Limb (tissue), 2 donors: ENCODE results near the gene PDAP1.
"Not testable (repeated sequence)": the region's sequence is repeated elsewhere in the genome, so short reads cannot be mapped to it uniquely, and the experiment has no call there.

ENCODE experiments used
- DNase-seq, 2 donors: peaks; one replicate each; pipeline ENCODE4 v3.0.0-alpha.2; 2016; ENCODE audit errors: extremely low spot score in 2 of 2

PDAP1 gene

GRCh38 chr7:99408379-99409191 is at the start of gene PDAP1, which contains the start of gene BUD31:
Gene PDAP1 (minus strand): TSS chr7:99408597. CDS start chr7:99408548, 49 bp downstream.
Gene BUD31 (plus strand): TSS chr7:99408969. CDS start chr7:99411093, 2,124 bp downstream.
- peak; percentile 93 to 97 for DNase-seq

GRCh38 chr7:99457650-99458493 is 49.5 kb upstream of the PDAP1 start:
- DNase-seq: no peak

- no peak for DNase-seq
These were observed 48.8 kb upstream of the PDAP1 start for GRCh38 chr7:99457050-99457649.

GRCh38 chr7:99456288-99456687 is 47.9 kb upstream of the PDAP1 start:
- no peak for DNase-seq

- no peak for DNase-seq
These were observed 47.5 kb upstream of the PDAP1 start for GRCh38 chr7:99455874-99456273.

- no peak for DNase-seq
These were observed 44.7 kb upstream of the PDAP1 start for GRCh38 chr7:99453105-99453504.

- no peak for DNase-seq
These were observed 44.1 kb upstream of the PDAP1 start for GRCh38 chr7:99452541-99452940.

GRCh38 chr7:99451936-99452335 is 43.5 kb upstream of the PDAP1 start:
- no peak for DNase-seq

GRCh38 chr7:99449326-99449725 is 40.9 kb upstream of the PDAP1 start:
- no peak for DNase-seq

- no peak for DNase-seq
These were observed 40.5 kb upstream of the PDAP1 start for GRCh38 chr7:99448855-99449254.

GRCh38 chr7:99447943-99448342 is 39.5 kb upstream of the PDAP1 start:
- DNase-seq: no peak

GRCh38 chr7:99446096-99446495 is 37.7 kb upstream of the PDAP1 start:
- no peak for DNase-seq

GRCh38 chr7:99440195-99440594 is 31.8 kb upstream of the PDAP1 start:
- DNase-seq: no peak

GRCh38 chr7:99438573-99439480 is 30.4 kb upstream of the PDAP1 start, which contains the start of the genes CPSF4 and PTCD1:
Gene CPSF4 (plus strand): TSS chr7:99438943. CDS start chr7:99439083, 140 bp downstream.
Gene PTCD1 (minus strand): TSS chr7:99438798. CDS start chr7:99435242, 3,556 bp downstream.
- DNase-seq: peak; percentile 94 to 96

GRCh38 chr7:99437946-99438572 is 29.7 kb upstream of the PDAP1 start:
- DNase-seq: no peak

- DNase-seq: no peak
These were observed 24.8 kb upstream of the PDAP1 start for GRCh38 chr7:99433158-99433557.

GRCh38 chr7:99431756-99432540 is 23.6 kb upstream of the PDAP1 start:
- DNase-seq: not testable (repeated sequence)

- no peak for DNase-seq
These were observed 21.4 kb upstream of the PDAP1 start for GRCh38 chr7:99429756-99430155.

GRCh38 chr7:99428972-99429566 is 20.7 kb upstream of the PDAP1 start:
- no peak for DNase-seq
